ENCODE results near the gene STXBP5.

STXBP5 gene

DNA sequence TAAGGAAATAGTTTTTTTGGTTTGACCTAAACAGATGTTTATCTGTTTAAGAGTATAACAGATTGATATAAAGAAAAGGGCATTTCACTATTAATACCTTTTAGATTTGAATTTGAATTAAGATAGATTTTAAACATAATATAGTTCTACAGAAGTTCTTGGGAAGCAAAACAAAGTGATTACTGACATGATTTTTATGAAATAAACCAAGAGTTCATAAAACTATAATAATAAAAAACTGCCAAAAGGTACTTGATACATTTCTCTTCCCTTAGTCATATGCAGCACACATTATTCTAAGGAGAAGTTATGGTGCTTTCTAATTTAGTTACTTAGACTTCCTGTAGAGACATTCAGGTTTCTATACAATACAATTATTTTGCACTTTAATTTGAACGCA, 9.6 kb downstream of the STXBP5 start:
- CTCF ChIA-PET, result interaction anchor here (1.1 kb wide), 1 partner anchor 13 kb away, joined by 3 read pairs; no protein-coding TSS in a partner anchor
- no peak for TF ChIP-seq CTCF (IDR thresholded peaks at IDR 0.05; ENCODE audit: control extremely low read depth, extremely low read depth, low read depth, missing control alignments)
- no peak for DNase-seq (ENCODE audit: extremely low spot score)
- POLR2A ChIA-PET, result no interaction called here

DNA sequence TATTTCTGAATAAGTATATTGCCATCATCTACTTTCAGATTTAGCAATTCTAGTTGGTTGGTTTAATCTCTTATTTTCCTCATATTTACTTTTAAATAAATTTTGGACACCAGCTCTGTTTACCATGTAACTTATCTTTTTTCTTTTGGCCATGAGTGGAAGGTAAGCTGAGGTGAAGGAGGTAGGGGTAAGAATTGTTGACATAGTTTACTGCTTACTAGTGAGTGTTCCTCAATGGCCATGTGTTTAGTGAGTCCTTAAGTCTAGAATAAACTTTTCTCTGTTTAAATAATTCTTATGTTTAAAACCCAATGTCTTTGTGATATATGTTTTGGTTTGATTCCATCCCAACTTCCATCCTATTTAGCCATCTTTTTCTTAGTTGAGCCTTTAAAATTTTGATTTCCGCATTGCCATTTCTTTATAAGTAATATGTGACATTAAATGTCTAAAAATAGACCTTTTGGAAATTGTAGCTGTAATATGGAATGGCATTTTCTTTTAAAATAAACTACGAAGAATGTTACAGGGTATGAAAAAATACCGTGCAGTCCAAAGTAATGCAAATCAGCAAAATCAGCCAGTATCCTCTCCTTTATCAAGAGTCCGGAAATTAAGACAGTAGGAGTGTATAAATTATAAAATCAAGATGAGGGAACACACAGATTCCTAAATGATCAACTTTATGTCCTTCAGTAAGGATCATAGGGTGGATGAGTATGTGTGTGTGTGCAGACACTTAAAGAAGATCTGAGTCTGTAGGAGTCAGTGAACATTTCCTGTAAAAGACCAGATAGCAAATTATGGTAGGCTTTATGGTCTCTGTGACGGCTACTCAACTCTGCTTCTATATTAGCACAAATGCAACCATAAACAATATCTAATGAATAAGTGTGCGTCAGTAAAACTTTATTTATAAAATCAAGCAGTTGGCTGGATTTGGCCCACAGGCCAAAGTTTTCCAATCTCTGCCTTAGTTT, 10.3 kb downstream of the STXBP5 start:
- ChIA-PET POLR2A (interaction anchor here (1.2 kb wide), 1 partner anchor 11 kb away, joined by 5 read pairs; no protein-coding TSS in a partner anchor), CTCF (no interaction called here)
- DNase-seq (ENCODE audit: extremely low spot score), result no peak
- no peak for TF ChIP-seq CTCF (IDR thresholded peaks at IDR 0.05; ENCODE audit: control extremely low read depth, extremely low read depth, low read depth, missing control alignments)

- TF ChIP-seq CTCF (IDR thresholded peaks at IDR 0.05; ENCODE audit: control extremely low read depth, extremely low read depth, low read depth, missing control alignments), result no peak
- DNase-seq (ENCODE audit: extremely low spot score), result no peak
- CTCF ChIA-PET, result interaction anchor here (1.6 kb wide), 1 partner anchor 12 kb away, joined by 9 read pairs; the partner anchor contains the start of gene STXBP5
- POLR2A ChIA-PET, result no interaction called here
Measured at GRCh38 chr6:147216915-147217314, 12.7 kb downstream of the STXBP5 start.

DNA sequence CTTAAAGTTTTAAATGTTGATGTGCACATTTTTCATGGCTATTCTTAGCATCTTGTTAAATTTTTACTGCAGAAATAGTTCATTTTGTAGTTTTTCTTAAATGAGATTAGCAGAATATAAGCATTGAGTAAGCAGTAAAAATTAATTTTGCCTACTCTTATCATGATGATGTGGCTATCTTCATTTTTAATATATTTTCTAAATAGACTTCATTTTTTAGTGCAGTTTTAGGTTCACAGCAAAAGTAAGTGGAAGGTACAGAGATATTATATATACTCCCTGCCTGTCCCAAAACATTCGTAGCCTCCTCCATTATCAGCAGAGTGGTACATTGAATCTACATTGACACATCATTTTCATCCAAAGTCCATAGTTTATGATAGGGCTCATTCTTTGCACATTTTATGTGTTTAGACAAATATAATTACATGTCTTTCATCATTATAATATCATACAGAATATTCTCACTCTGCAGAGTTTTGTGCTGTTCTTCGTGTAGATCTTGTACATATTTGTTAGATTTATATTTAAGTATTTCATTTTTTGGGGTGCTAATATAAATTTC, 13.7 kb downstream of the STXBP5 start:
- ChIA-PET CTCF (interaction anchor here (1.3 kb wide), 1 partner anchor 28 kb away, joined by 3 read pairs; no protein-coding TSS in a partner anchor), POLR2A (no interaction called here)
- no peak for DNase-seq (ENCODE audit: extremely low spot score)
- no peak for TF ChIP-seq CTCF (IDR thresholded peaks at IDR 0.05; ENCODE audit: control extremely low read depth, extremely low read depth, low read depth, missing control alignments)

DNA sequence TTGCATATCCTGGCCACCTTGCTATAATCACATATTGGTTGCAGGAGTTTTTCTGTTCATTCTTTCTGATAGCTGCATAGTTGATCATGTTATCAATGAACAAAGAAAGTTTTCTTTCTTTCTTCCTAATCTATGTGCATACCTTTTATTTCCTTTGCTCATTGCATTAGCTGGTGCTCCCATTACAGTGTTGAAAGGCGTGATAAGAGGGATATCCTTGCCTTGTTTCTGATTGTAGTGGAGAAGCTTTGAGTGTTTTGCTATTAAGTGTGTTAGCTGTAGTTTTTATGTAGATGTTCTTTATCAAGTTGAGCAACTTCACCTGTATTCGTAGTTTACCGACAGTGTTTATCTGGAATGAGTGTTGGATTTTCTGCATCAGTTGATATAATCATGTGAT, 14.6 kb downstream of the STXBP5 start:
- DNase-seq (ENCODE audit: extremely low spot score), result no peak
- POLR2A ChIA-PET, result no interaction called here
- CTCF ChIA-PET, result interaction anchor here (1.3 kb wide), 1 partner anchor 29 kb away, joined by 3 read pairs; no protein-coding TSS in a partner anchor
- no peak for TF ChIP-seq CTCF (IDR thresholded peaks at IDR 0.05; ENCODE audit: control extremely low read depth, extremely low read depth, low read depth, missing control alignments)

DNA sequence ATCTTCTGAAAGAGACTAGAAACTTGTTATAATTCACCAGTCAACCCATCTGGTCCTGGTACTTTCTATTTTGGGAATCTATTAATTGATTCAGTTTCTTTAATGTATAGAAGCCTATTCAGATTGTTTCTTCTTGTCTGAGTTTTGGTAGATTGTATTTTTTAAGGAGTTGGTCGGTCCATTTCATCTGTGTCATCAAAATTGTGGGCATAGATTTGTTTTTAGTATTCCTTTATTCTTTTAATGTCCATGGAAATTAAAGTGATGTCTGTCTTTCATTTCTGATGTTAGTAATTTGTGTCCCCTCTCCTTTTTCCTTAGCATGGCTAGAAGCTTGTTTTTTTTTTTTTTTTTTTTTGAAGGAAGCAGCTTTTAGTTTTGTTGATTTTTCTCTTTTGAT, 15.2 kb downstream of the STXBP5 start:
- no peak for DNase-seq (ENCODE audit: extremely low spot score)
- ChIA-PET CTCF (interaction anchor here (1.1 kb wide), 1 partner anchor 11 kb away, joined by 3 read pairs; no protein-coding TSS in a partner anchor), POLR2A (no interaction called here)
- TF ChIP-seq CTCF (IDR thresholded peaks at IDR 0.05; ENCODE audit: control extremely low read depth, extremely low read depth, low read depth, missing control alignments), result no peak
